Measurements from ENCODE around the gene SLC2A4RG. TPM values are rescaled to one million over a fixed set of nuclear protein-coding genes. Genes with fewer than 3 reads are reported as not detected.

The SLC2A4RG gene
- total and polyA plus RNA-seq, 2 of the 4 experiments (the other 2 are of a cell fraction): 5.0 to 50.3 TPM

DNA sequence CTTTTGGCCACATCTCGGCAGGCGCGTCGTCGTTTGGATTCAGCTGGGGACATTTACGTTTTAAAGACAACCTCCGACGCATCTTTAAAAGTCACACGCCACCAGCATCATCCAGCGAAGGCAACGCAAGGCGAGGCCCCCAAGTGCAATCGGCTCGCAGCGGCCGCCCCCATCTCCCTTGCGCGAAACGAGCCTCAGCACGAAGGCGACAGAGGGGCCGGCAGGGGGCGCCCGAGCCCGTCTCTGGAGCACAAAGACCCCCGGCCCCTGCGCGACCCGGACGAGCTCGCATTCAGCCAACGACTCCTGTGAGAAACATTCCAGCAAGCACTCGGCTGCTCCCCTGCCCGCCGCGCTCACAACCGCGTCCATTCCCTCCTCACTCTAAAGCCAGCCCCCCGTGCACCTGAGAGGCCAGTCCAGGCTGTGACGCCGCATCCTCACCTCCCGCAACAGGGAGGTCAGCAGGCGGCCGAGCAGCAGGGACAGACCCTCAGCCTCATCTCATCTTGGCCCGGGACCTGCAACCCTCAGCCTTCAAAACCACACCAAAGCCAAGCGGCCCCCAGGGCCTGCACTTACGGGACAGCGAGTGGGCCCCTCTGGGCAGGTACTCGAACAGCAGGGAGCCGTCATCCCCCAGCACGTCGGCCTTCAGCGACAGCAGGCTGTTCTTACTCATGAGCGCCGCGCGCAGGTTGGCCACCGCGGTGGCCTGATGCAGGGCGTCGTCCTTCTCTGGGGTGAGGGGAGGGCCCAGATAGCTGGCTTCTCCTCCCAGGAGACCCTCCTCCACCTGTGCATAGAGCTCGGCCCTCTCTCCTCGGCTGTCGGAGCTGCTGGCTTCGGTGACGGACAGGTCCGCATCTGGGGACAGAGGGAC lies 35.8 kb downstream of the SLC2A4RG start:
- H3K9me1 ChIP-seq (ENCODE audit: insufficient read depth, low read length): no peaks in the 10 kb centered on the region; the same call in 1 of the 2 replicates
- TF ChIP-seq, protein P1, sequence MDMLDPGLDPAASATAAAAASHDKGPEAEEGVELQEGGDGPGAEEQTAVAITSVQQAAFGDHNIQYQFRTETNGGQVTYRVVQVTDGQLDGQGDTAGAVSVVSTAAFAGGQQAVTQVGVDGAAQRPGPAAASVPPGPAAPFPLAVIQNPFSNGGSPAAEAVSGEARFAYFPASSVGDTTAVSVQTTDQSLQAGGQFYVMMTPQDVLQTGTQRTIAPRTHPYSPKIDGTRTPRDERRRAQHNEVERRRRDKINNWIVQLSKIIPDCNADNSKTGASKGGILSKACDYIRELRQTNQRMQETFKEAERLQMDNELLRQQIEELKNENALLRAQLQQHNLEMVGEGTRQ (IDR thresholded peaks at IDR 0.05; ENCODE audit: low read depth, low read length): no peak
- TF ChIP-seq FOS (IDR thresholded peaks at IDR 0.05; ENCODE audit: low read depth, low read length): no peak
- TF ChIP-seq MXI1 (IDR thresholded peaks at IDR 0.05; ENCODE audit: borderline replicate concordance, low read depth, low read length): no peak
- no peak for TF ChIP-seq CEBPB (IDR thresholded peaks at IDR 0.05; ENCODE audit: low read depth, low read length)
- peak; percentile 44 for TF ChIP-seq SMC3 (IDR thresholded peaks at IDR 0.05; ENCODE audit: low read depth, low read length)
- peak; percentile 61 for TF ChIP-seq RAD21 (IDR thresholded peaks at IDR 0.05; ENCODE audit: low read length)
- TF ChIP-seq, protein P2, sequence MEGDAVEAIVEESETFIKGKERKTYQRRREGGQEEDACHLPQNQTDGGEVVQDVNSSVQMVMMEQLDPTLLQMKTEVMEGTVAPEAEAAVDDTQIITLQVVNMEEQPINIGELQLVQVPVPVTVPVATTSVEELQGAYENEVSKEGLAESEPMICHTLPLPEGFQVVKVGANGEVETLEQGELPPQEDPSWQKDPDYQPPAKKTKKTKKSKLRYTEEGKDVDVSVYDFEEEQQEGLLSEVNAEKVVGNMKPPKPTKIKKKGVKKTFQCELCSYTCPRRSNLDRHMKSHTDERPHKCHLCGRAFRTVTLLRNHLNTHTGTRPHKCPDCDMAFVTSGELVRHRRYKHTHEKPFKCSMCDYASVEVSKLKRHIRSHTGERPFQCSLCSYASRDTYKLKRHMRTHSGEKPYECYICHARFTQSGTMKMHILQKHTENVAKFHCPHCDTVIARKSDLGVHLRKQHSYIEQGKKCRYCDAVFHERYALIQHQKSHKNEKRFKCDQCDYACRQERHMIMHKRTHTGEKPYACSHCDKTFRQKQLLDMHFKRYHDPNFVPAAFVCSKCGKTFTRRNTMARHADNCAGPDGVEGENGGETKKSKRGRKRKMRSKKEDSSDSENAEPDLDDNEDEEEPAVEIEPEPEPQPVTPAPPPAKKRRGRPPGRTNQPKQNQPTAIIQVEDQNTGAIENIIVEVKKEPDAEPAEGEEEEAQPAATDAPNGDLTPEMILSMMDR (conservative IDR thresholded peaks at IDR 0.05; ENCODE audit: low read depth, low read length): peak; percentile 67
- no peak for TF ChIP-seq RCOR1 (IDR thresholded peaks at IDR 0.05; ENCODE audit: insufficient replicate concordance, low read length)
- TF ChIP-seq BHLHE40 (IDR thresholded peaks at IDR 0.05; ENCODE audit: low read depth, low read length): no peak
- no peak overlapping the region for H2BK15ac ChIP-seq (ENCODE audit: low read depth, low read length)
- no peaks in the 10 kb centered on the region for H3K9me3 ChIP-seq (ENCODE audit: control insufficient read depth, insufficient read depth, low read length)
- H3K4me1 ChIP-seq (ENCODE audit: control insufficient read depth, insufficient read depth, low read length): peaks cover 8% of the 10 kb centered on the region
- ChIA-PET POLR2A (ENCODE audit: unreplicated experiment) (no interaction called here), CTCF (interaction anchor here (0.7 to 1.3 kb wide), 2 partner anchors 8 to 83 kb away, joined by 3 to 4 read pairs; no protein-coding TSS in a partner anchor)
- H3K23ac ChIP-seq (ENCODE audit: low read depth, low read length): no peak overlapping the region
- no TSS peak for BruUV-seq (replicated peaks)
- H2AK5ac ChIP-seq (ENCODE audit: low read depth, low read length): no peak overlapping the region
- peaks cover 6% of the 10 kb centered on the region; the same call in 1 of the 2 replicates for H3K36me3 ChIP-seq (ENCODE audit: control insufficient read depth, insufficient read depth, low read length)
- H3K14ac ChIP-seq (replicated peaks; ENCODE audit: low read depth, low read length): peak overlapping the region; percentile 81; the same call in 1 of the 2 replicates
- H2AFZ ChIP-seq (replicated peaks; ENCODE audit: low read length, poor library complexity): peak overlapping the region; percentile 78
- peak overlapping the region; percentile 27 to 89; a peak in 2 of 4 replicates for H4K8ac ChIP-seq (ENCODE audit: low read depth in 2 of 2, low read length in 2 of 2)
- dilution Hi-C loops (cut with HindIII; ENCODE audit: low sequenced_read_pairs, unreplicated experiment) (no loop called here), in situ Hi-C loops (cut with MboI; ENCODE audit: low sequenced_read_pairs) (no loop called here), intact Hi-C loops (cut with micrococcal nuclease) (loop anchor here (1.0 to 5.0 kb wide), 2 partner anchors 89 to 197 kb away; no protein-coding TSS in a partner anchor)
- H2BK120ac ChIP-seq (ENCODE audit: low read depth, low read length): no peak overlapping the region
- peak; percentile 71 for ATAC-seq (ENCODE audit: low read depth)
- H3K56ac ChIP-seq (ENCODE audit: extremely low read depth, insufficient read depth, low read length): no peak overlapping the region
- no peak overlapping the region for H3K18ac ChIP-seq (ENCODE audit: low read depth, low read length)
- 22% methylated on average over 34 of the region's 67 CpGs; no CpG with 5 or more reads in 1 of the 2 experiments for WGBS, 2 experiments (ENCODE audit: extremely low coverage in 2 of 2, insufficient read length in 1 of 2)
- no peak overlapping the region for H3K4ac ChIP-seq (ENCODE audit: low read depth, low read length)
- H2AK9ac ChIP-seq (replicated peaks; ENCODE audit: low read depth, low read length, poor library complexity): peak overlapping the region; percentile 68
- H4K5ac ChIP-seq (ENCODE audit: low read depth, low read length): no peak overlapping the region
- peaks cover 21% of the 10 kb centered on the region for H4K20me1 ChIP-seq (ENCODE audit: insufficient read depth, low read length)
- H3K4me3 ChIP-seq (ENCODE audit: insufficient read depth, low read depth, low read length): peak overlapping the region; percentile 18; the same call in 1 of the 2 replicates
- H3K27me3 ChIP-seq (ENCODE audit: control insufficient read depth, insufficient read depth, low read length): no peaks in the 10 kb centered on the region
- no peak overlapping the region for H3K27ac ChIP-seq (ENCODE audit: insufficient read depth, low read length)
- H3K9ac ChIP-seq (ENCODE audit: low read depth, low read length): no peak overlapping the region
- H3K4me2 ChIP-seq (ENCODE audit: low read depth, low read length): peak overlapping the region; percentile 58; the same call in 1 of the 2 replicates
- H2BK20ac ChIP-seq (ENCODE audit: low read depth, low read length): no peak overlapping the region
- peak; percentile 19 for DNase-seq
- peaks cover 16 to 56% of the 10 kb centered on the region in 2 experiments for H3K79me1 ChIP-seq (ENCODE audit: low read depth in 1 of 2, low read length in 2 of 2)
- no peak overlapping the region for H2BK5ac ChIP-seq (ENCODE audit: low read depth, low read length, poor library complexity, severe bottlenecking)
- no peak overlapping the region for H4K91ac ChIP-seq (ENCODE audit: insufficient read depth, low read depth, low read length)

Measured in IMR-90 (cell line).